ENCODE data around the gene ZSWIM1.

ZSWIM1 gene

DNA sequence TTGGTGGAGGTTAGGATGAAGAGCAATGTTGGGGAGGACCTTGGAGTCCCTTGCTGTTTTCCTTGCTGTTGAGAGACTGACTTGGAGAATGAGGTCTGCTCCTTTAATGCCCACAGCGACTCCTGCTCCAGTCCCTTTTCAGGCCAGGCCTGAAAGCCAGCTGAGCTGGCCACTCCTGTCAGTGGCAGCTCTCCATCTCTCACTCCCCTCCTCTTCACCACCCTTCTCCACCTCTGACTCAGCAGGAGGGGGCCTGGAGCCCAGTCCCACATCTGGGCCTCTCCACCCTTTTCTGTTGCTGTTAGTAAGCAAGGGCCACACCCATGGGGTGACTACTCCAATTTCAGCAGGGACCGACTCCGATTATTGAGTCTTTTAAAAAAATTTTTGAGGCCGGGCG is 45.2 kb upstream of the ZSWIM1 start:
- DNase-seq (ENCODE audit: low read depth): peak; percentile 30
- H3K4me3 ChIP-seq (replicated peaks; ENCODE audit: low read depth, low read length): peak overlapping the region; percentile 70
- TF ChIP-seq, protein P1, sequence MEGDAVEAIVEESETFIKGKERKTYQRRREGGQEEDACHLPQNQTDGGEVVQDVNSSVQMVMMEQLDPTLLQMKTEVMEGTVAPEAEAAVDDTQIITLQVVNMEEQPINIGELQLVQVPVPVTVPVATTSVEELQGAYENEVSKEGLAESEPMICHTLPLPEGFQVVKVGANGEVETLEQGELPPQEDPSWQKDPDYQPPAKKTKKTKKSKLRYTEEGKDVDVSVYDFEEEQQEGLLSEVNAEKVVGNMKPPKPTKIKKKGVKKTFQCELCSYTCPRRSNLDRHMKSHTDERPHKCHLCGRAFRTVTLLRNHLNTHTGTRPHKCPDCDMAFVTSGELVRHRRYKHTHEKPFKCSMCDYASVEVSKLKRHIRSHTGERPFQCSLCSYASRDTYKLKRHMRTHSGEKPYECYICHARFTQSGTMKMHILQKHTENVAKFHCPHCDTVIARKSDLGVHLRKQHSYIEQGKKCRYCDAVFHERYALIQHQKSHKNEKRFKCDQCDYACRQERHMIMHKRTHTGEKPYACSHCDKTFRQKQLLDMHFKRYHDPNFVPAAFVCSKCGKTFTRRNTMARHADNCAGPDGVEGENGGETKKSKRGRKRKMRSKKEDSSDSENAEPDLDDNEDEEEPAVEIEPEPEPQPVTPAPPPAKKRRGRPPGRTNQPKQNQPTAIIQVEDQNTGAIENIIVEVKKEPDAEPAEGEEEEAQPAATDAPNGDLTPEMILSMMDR (IDR thresholded peaks at IDR 0.05; ENCODE audit: low read length, missing control alignments): no peak

- DNase-seq (ENCODE audit: low read depth): peak; percentile 50
- no peak overlapping the region for H3K4me3 ChIP-seq (replicated peaks; ENCODE audit: low read depth, low read length)
- TF ChIP-seq, protein P1 (IDR thresholded peaks at IDR 0.05; ENCODE audit: low read length, missing control alignments): no peak
Measured at GRCh38 chr20:45836841-45837240, 44.2 kb upstream of the ZSWIM1 start.

- no peak overlapping the region for H3K4me3 ChIP-seq (replicated peaks; ENCODE audit: low read depth, low read length)
- DNase-seq (ENCODE audit: low read depth): no peak
- TF ChIP-seq, protein P1 (IDR thresholded peaks at IDR 0.05; ENCODE audit: low read length, missing control alignments): no peak
Measured at GRCh38 chr20:45840700-45841198, 40.3 kb upstream of the ZSWIM1 start.

DNA sequence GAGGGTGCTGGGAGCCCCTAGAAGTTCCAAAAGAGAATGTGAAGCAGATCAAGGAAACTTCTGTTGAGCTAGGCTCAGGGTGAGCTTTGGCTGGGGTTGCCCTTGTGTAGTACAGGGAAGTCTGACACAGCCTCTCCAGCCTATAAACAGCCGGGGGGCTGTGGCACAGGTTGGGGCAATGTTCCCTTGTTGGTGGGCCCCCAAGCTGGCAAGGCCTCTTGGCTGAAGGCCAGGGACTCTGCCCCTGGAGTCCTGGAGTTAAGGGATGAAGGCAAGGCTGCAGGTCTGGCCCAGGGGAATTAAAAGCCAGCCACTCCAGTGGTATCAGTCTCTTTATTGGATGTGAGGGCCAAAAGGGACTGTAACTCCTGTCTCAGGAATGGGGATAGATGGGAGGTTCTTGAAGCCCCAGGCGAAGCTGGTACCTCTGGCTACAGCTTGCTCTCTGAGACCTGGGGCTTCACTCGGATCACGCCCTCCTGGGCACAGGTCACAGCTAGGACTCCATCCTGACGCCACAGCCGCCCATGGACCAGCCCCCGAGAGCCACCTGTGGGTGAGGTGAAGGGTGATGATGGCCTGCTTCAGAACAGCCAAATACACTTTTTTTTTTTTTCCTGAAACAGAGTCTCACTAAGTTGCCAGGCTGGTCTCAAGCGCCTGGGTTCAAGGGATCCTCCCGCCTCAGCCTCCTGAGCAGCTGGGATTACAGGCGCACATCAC is 39.5 kb upstream of the ZSWIM1 start:
- TF ChIP-seq, protein P1 (IDR thresholded peaks at IDR 0.05; ENCODE audit: low read length, missing control alignments): no peak
- DNase-seq (ENCODE audit: low read depth): no peak
- no peak overlapping the region for H3K4me3 ChIP-seq (replicated peaks; ENCODE audit: low read depth, low read length)

DNA sequence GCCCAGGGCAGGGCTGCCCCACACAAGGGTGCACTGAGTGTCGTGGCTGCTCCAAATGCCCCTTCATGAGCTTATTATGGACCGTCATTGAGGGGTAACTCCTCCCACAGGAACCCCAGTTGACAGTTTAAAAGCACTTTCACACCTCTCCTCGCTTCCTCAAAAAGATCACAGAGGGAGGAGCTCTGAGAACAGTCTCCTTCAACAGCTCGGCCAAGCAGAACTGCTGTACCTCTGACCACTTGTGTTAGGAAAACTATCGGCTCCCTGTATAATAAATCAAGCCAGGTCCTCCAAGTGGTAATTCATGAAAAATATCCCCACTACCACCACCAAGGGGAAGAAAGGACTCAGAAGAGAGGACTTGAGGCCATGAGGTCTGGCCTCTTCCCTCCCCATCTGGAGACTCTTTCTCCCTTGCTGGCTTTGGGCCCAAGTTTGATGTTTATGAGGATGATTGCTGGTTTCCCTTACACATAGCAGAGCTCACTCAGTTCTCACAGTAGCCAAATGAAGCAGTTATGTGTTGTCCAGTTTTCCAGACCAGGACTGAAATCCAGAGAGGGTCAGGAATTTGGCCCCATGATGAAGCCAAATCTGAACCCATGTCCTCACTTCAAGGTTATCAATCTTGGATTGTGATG is 38.7 kb upstream of the ZSWIM1 start:
- no peak overlapping the region for H3K4me3 ChIP-seq (replicated peaks; ENCODE audit: low read depth, low read length)
- peak; percentile 31 for DNase-seq (ENCODE audit: low read depth)

DNA sequence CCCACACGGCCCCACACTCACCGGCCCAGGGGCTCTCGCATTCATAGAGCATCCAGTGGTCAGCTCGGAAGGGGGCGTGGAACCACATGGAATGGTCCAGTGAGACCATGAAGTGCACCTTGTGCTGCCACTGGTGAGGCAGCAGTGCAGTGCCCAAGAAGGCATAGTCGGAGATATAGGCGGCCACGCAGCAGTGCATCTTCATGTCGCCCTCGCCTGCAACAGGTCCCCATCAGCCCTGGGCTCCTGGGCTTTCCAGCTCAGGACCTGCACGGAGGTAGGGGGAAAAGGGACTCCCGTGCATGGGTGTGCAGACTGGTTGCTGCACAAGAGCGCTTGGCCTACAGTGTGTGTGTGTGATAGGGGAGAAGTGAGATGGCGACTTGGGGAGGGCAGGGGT is 37.5 kb upstream of the ZSWIM1 start:
- no peak for DNase-seq (ENCODE audit: low read depth)
- no peak overlapping the region for H3K4me3 ChIP-seq (replicated peaks; ENCODE audit: low read depth, low read length)
- TF ChIP-seq, protein P1 (IDR thresholded peaks at IDR 0.05; ENCODE audit: low read length, missing control alignments): no peak

More for the DNA sequence above, 38.7 kb upstream of the ZSWIM1 start:
- TF ChIP-seq, protein P1 (IDR thresholded peaks at IDR 0.05; ENCODE audit: low read length, missing control alignments): no peak
